HG02588 (cell line): Measurements from ENCODE around the gene TMBIM4.
"Not testable (repeated sequence)": the region's sequence is repeated elsewhere in the genome, so short reads cannot be mapped to it uniquely, and the experiment has no call there.

ENCODE experiments used
- ATAC-seq: cut with Tn5 transposase; IDR thresholded peaks from one replicate; pipeline ENCODE4 v1.9.1; 2021; ENCODE audit warnings: mild to moderate bottlenecking, moderate library complexity; ENCODE audit not compliant: unreplicated experiment

The TMBIM4 gene

GRCh38 chr12:66169221-66170170 lies at the start of gene TMBIM4:
Gene TMBIM4 (minus strand): TSS chr12:66169996. CDS start chr12:66169951, 45 bp downstream.
- peak; percentile 82 for ATAC-seq

GRCh38 chr12:66217342-66217917 lies 47.6 kb upstream of the TMBIM4 start:
- no peak for ATAC-seq

GRCh38 chr12:66213011-66213410 lies 43.2 kb upstream of the TMBIM4 start:
- ATAC-seq = not testable (repeated sequence)

- ATAC-seq = not testable (repeated sequence)
These were observed 41.8 kb upstream of the TMBIM4 start for GRCh38 chr12:66211573-66211972.

GRCh38 chr12:66210840-66211239 lies 41.0 kb upstream of the TMBIM4 start:
- no peak for ATAC-seq

- no peak for ATAC-seq
These were observed 36.3 kb upstream of the TMBIM4 start for GRCh38 chr12:66206141-66206540.

GRCh38 chr12:66203820-66204219 lies 34.0 kb upstream of the TMBIM4 start:
- ATAC-seq = no peak

GRCh38 chr12:66199831-66200509 lies 30.2 kb upstream of the TMBIM4 start:
- no peak for ATAC-seq

GRCh38 chr12:66199141-66199540 lies 29.3 kb upstream of the TMBIM4 start:
- no peak for ATAC-seq

- ATAC-seq = no peak
These were observed 27.7 kb upstream of the TMBIM4 start for GRCh38 chr12:66197495-66197921.

GRCh38 chr12:66196806-66197205 lies 27.0 kb upstream of the TMBIM4 start:
- peak; percentile 99 for ATAC-seq

GRCh38 chr12:66195242-66195641 lies 25.4 kb upstream of the TMBIM4 start:
- ATAC-seq = no peak

GRCh38 chr12:66194122-66194521 lies 24.3 kb upstream of the TMBIM4 start:
- ATAC-seq = no peak

- no peak for ATAC-seq
These were observed 21.8 kb upstream of the TMBIM4 start for GRCh38 chr12:66191547-66192126.

GRCh38 chr12:66190519-66191370 lies 20.9 kb upstream of the TMBIM4 start:
- ATAC-seq = peak; percentile 26

- no peak for ATAC-seq
These were observed 20.1 kb upstream of the TMBIM4 start for GRCh38 chr12:66189889-66190288.

- ATAC-seq = no peak
These were observed 19.7 kb upstream of the TMBIM4 start for GRCh38 chr12:66189486-66189843.

- peak; percentile 71 for ATAC-seq
These were observed 19.0 kb upstream of the TMBIM4 start, which contains the start of gene IRAK3 for GRCh38 chr12:66188584-66189485. Gene IRAK3 (plus strand): TSS chr12:66189214. CDS start chr12:66189300, 86 bp downstream.

- no peak for ATAC-seq
These were observed 18.0 kb upstream of the TMBIM4 start for GRCh38 chr12:66187821-66188220.
